H1 (cell line): ENCODE data around the gene GABRG3. TPM values are rescaled to one million over a fixed set of nuclear protein-coding genes. Genes with fewer than 3 reads are reported as not detected.

Experiments used
- CTCF ChIA-PET: fragments of 300-600 bp; sonication (Branson Sonifier 250); formaldehyde crosslinking; loops from one replicate; lab custom pipeline; 2021; ENCODE audit not compliant: partially characterized antibody; lab: Charles Lee
- POLR2A ChIA-PET: fragments of 300-600 bp; sonication (Branson Sonifier 250); formaldehyde crosslinking; loops from one replicate; lab custom pipeline; 2021; ENCODE audit warnings: inconsistent platforms; ENCODE audit not compliant: partially characterized antibody; lab: Charles Lee
- DNase-seq, 2 experiments: peaks; one replicate each; pipeline versions ENCODE4 v3.0.0 to v3.0.0-alpha.2; 2010 to 2022; ENCODE audit warnings: low spot score in 2 of 2, low read depth in 1 of 2, mixed read lengths in 1 of 2
- FAIRE-seq: peaks from 2 replicates; lab custom pipeline; 2011; peaks lifted over from hg19 to GRCh38; lab: Jason Lieb, UNC
- H2AFZ ChIP-seq: 2 replicates; pipeline ENCODE4 v1.8.1; 2012; ENCODE audit warnings: low read length, inconsistent platforms
- H2AK5ac ChIP-seq: 2 replicates; pipeline ENCODE4 v1.6.1; 2013; ENCODE audit warnings: low read depth, low read length
- H2BK120ac ChIP-seq: replicated peaks from 2 replicates; pipeline ENCODE3; 2013; ENCODE audit warnings: low read depth, low read length, inconsistent platforms
- H2BK12ac ChIP-seq: 2 replicates; pipeline ENCODE4 v1.6.1; 2013; ENCODE audit warnings: low read depth, low read length
- H2BK15ac ChIP-seq: 2 replicates; pipeline ENCODE4 v1.6.1; 2013; ENCODE audit warnings: low read length
- H2BK20ac ChIP-seq: 2 replicates; pipeline ENCODE4 v1.6.1; 2013; ENCODE audit warnings: low read length
- H2BK5ac ChIP-seq: 2 replicates; pipeline ENCODE4 v1.6.1; 2013; ENCODE audit warnings: low read depth, low read length
- H3K14ac ChIP-seq: 2 replicates; pipeline ENCODE4 v1.6.1; 2013; ENCODE audit warnings: inconsistent platforms; ENCODE audit not compliant: insufficient read length
- H3K18ac ChIP-seq: 2 replicates; pipeline ENCODE4 v1.6.1; 2013; ENCODE audit warnings: low read length; ENCODE audit errors: extremely low read depth
- H3K23ac ChIP-seq: 2 replicates; pipeline ENCODE4 v1.6.1; 2013; ENCODE audit warnings: inconsistent platforms; ENCODE audit not compliant: insufficient read length
- H3K23me2 ChIP-seq: 2 replicates; pipeline ENCODE4 v1.6.1; 2013; ENCODE audit warnings: low read depth, low read length
- H3K27ac ChIP-seq: 2 replicates; pipeline ENCODE4 v1.6.1; 2011; ENCODE audit warnings: low read depth, low read length, inconsistent platforms
- H3K27me3 ChIP-seq, 4 experiments: replicated peaks in 1 of 4; 1 replicate in 1 of 4; 2 replicates in 3 of 4; pipeline versions ENCODE4 v1.6.1 to v1.8.1; 2011 to 2013; ENCODE audit warnings: low read length in 3 of 4, mild to moderate bottlenecking in 3 of 4, inconsistent platforms in 2 of 4, mixed read lengths in 2 of 4, moderate library complexity in 1 of 4; ENCODE audit not compliant: control insufficient read depth in 3 of 4, insufficient read depth in 3 of 4; ENCODE audit errors: extremely low read depth in 1 of 4
- H3K36me3 ChIP-seq, 4 experiments: 2 replicates each; pipeline versions ENCODE4 v1.6.1 to v1.8.1; 2011 to 2013; ENCODE audit warnings: mild to moderate bottlenecking in 4 of 4, low read length in 3 of 4, moderate library complexity in 2 of 4, control low read depth in 1 of 4, inconsistent platforms in 1 of 4; ENCODE audit not compliant: insufficient read depth in 4 of 4, control insufficient read depth in 2 of 4
- H3K4ac ChIP-seq: replicated peaks from 2 replicates; pipeline ENCODE3; 2013; ENCODE audit warnings: low read length, low read depth, mixed read lengths, inconsistent platforms; ENCODE audit not compliant: insufficient read length
- H3K4me1 ChIP-seq, 4 experiments: replicated peaks in 1 of 4; 1 replicate in 1 of 4; 2 replicates in 3 of 4; pipeline versions ENCODE4 v1.6.1 to v1.8.1; 2011 to 2013; ENCODE audit warnings: low read length in 3 of 4, inconsistent platforms in 2 of 4, mixed read lengths in 1 of 4; ENCODE audit not compliant: insufficient read depth in 4 of 4, control insufficient read depth in 3 of 4
- H3K4me2 ChIP-seq, 2 experiments: 2 replicates each; pipeline versions ENCODE4 v1.6.1 to v1.8.1; 2011 to 2013; ENCODE audit warnings: low read depth in 2 of 2, low read length in 2 of 2, control low read depth in 1 of 2, inconsistent platforms in 1 of 2, mild to moderate bottlenecking in 1 of 2; ENCODE audit not compliant: insufficient read depth in 1 of 2
- H3K4me3 ChIP-seq, 4 experiments: fragments of 200-600, 300-600 bp in 1 of 4; sonication (generic), shearing (Covaris generic), sonication (Bioruptor Twin) in 1 of 4; 2 replicates each; pipeline versions ENCODE4 v1.5.1 to v1.8.1; 2011 to 2016; ENCODE audit warnings: low read length in 4 of 4, low read depth in 3 of 4, control low read depth in 2 of 4, inconsistent platforms in 2 of 4, mild to moderate bottlenecking in 2 of 4, mixed read lengths in 1 of 4, moderate library complexity in 1 of 4; ENCODE audit not compliant: insufficient read depth in 2 of 4; ENCODE audit errors: extremely low read depth in 1 of 4
- H3K56ac ChIP-seq: replicated peaks from 2 replicates; pipeline ENCODE3; 2013; ENCODE audit warnings: low read depth, mild to moderate bottlenecking, mixed read lengths, low read length, inconsistent platforms; ENCODE audit not compliant: insufficient read length
- H3K79me1 ChIP-seq: 2 replicates; pipeline ENCODE4 v1.6.1; 2013; ENCODE audit warnings: low read depth, low read length, control low read depth
- H3K79me2 ChIP-seq, 2 experiments: 2 replicates each; pipeline versions ENCODE4 v1.6.1 to v1.8.1; 2012 to 2013; ENCODE audit warnings: low read length in 2 of 2, mild to moderate bottlenecking in 2 of 2, inconsistent platforms in 1 of 2; ENCODE audit not compliant: insufficient read depth in 2 of 2, control insufficient read depth in 1 of 2
- H3K9ac ChIP-seq, 4 experiments: replicated peaks in 1 of 4; 1 replicate in 1 of 4; 2 replicates in 3 of 4; pipeline versions ENCODE4 v1.6.1 to v1.8.1; 2011 to 2013; ENCODE audit warnings: low read depth in 3 of 4, low read length in 3 of 4, control low read depth in 2 of 4, mild to moderate bottlenecking in 2 of 4, moderate library complexity in 2 of 4, inconsistent platforms in 1 of 4; ENCODE audit errors: extremely low read depth in 1 of 4
- H3K9me3 ChIP-seq, 2 experiments: 2 replicates each; pipeline versions ENCODE4 v1.6.1 to v1.8.1; 2012 to 2013; ENCODE audit warnings: mild to moderate bottlenecking in 2 of 2, moderate library complexity in 2 of 2, control low read depth in 1 of 2, inconsistent platforms in 1 of 2, low read depth in 1 of 2, low read length in 1 of 2, mixed read lengths in 1 of 2; ENCODE audit not compliant: insufficient read depth in 2 of 2
- H4K20me1 ChIP-seq, 2 experiments: replicated peaks in 1 of 2; 2 replicates each; pipeline versions ENCODE3 to v1.8.1; 2011 to 2013; ENCODE audit warnings: inconsistent platforms in 2 of 2, low read length in 2 of 2, mild to moderate bottlenecking in 1 of 2; ENCODE audit not compliant: insufficient read depth in 2 of 2, control insufficient read depth in 1 of 2
- H4K5ac ChIP-seq: 2 replicates; pipeline ENCODE4 v1.6.1; 2013; ENCODE audit warnings: low read length, low read depth, mixed read lengths, inconsistent platforms; ENCODE audit not compliant: insufficient read length
- H4K8ac ChIP-seq: 2 replicates; pipeline ENCODE4 v1.8.0; 2013; ENCODE audit warnings: mild to moderate bottlenecking, moderate library complexity, low read length, inconsistent platforms; ENCODE audit not compliant: insufficient read depth; ENCODE audit errors: extremely low read depth
- H4K91ac ChIP-seq: replicated peaks from 2 replicates; pipeline ENCODE3; 2013; ENCODE audit warnings: low read length, mixed read lengths, inconsistent platforms; ENCODE audit not compliant: insufficient read length
- CHD1 ChIP-seq: IDR thresholded peaks from 2 replicates; pipeline ENCODE4 v1.6.1; 2012; ENCODE audit warnings: low read depth, low read length, improper control_type of control experiment
- CREB1 ChIP-seq: IDR thresholded peaks from 2 replicates; pipeline ENCODE4 v1.6.1; 2012; ENCODE audit warnings: inconsistent platforms
- EP300 ChIP-seq, 2 experiments: IDR thresholded peaks; 1 replicate in 1 of 2; 2 replicates in 1 of 2; pipeline ENCODE4 v1.6.1; 2011 to 2012; ENCODE audit warnings: low read depth in 2 of 2, low read length in 2 of 2, mild to moderate bottlenecking in 2 of 2, borderline replicate concordance in 1 of 2, inconsistent platforms in 1 of 2, moderate library complexity in 1 of 2
- GABPA ChIP-seq: IDR thresholded peaks from 2 replicates; pipeline ENCODE4 v1.6.1; 2011; ENCODE audit warnings: mild to moderate bottlenecking, low read length, moderate library complexity, borderline replicate concordance; ENCODE audit not compliant: insufficient read depth
- GTF2F1 ChIP-seq: IDR thresholded peaks from 2 replicates; pipeline ENCODE4 v1.6.1; 2012; ENCODE audit warnings: low read depth, low read length, improper control_type of control experiment, borderline replicate concordance
- HDAC2 ChIP-seq, 2 experiments: fragments of 300-600 bp in 1 of 2; sonication (generic) in 1 of 2; IDR thresholded peaks; 2 replicates each; pipeline ENCODE4 v1.6.1; 2011 to 2012; ENCODE audit warnings: low read depth in 2 of 2, low read length in 2 of 2, mild to moderate bottlenecking in 2 of 2, moderate library complexity in 2 of 2, borderline replicate concordance in 1 of 2, inconsistent platforms in 1 of 2
- KDM4A ChIP-seq: IDR thresholded peaks from one replicate; pipeline ENCODE4 v1.7.1; 2012; ENCODE audit warnings: low read depth, mild to moderate bottlenecking, moderate library complexity, low read length, inconsistent platforms; ENCODE audit not compliant: severe bottlenecking
- RBBP5 ChIP-seq: IDR thresholded peaks from 2 replicates; pipeline ENCODE4 v1.7.1; 2012; ENCODE audit warnings: low read depth, mild to moderate bottlenecking, inconsistent platforms, low read length, moderate library complexity, borderline replicate concordance
- TAF1 ChIP-seq: IDR thresholded peaks from 2 replicates; pipeline ENCODE4 v1.6.1; 2011; ENCODE audit warnings: mild to moderate bottlenecking, low read depth, low read length
- TEAD4 ChIP-seq: IDR thresholded peaks from 2 replicates; pipeline ENCODE4 v1.6.1; 2012; ENCODE audit warnings: low read depth, low read length, inconsistent platforms, mixed read lengths
- USF2 ChIP-seq: IDR thresholded peaks from 2 replicates; pipeline ENCODE4 v1.6.1; 2011; ENCODE audit warnings: low read length, improper control_type of control experiment
- WGBS, 2 experiments: shearing (Covaris generic) in 1 of 2; methylation state at CpG; one replicate each; pipeline versions ENCODE4 v1.1.6 to v1.1.7; 2013 to 2015; ENCODE audit warnings: low lambda C conversion rate in 2 of 2, mixed read lengths in 2 of 2, inconsistent platforms in 1 of 2, low coverage in 1 of 2, missing lambda C conversion rate in 1 of 2; ENCODE audit not compliant: insufficient replicate concordance in 2 of 2, insufficient coverage in 1 of 2, insufficient read length in 1 of 2; ENCODE audit errors: extremely low coverage in 1 of 2, missing lambda C conversion rate in 1 of 2; 5-methylcytosine and 5-hydroxymethylcytosine counted together
- polyA plus RNA-seq, 7 experiments: library from polyadenylated mRNA; depleted of rRNA in 3 of 7; stranded (reverse) in 5 of 7; unstranded in 2 of 7; fragments of >200 nt in 5 of 7; fragments of 200-250 nt in 2 of 7; gene quantifications; 1 replicate in 5 of 7; 2 replicates in 1 of 7; 4 replicates in 1 of 7; pipeline versions ENCODE4 v1.2.1 to v1.2.3, GENCODE V29; 2011 to 2013; ENCODE audit warnings: missing spikeins in 2 of 7, mixed read lengths in 2 of 7
- total RNA-seq: library from RNA; stranded (reverse); fragmentation: NEBNext Ultra II Directional; extraction: Animal tissue kit (Norgen Biotek cat#: 25700); gene quantifications from 2 replicates; pipeline ENCODE4 v1.2.1, GENCODE V29; 2021

Gene GABRG3
- total and polyA plus RNA-seq, 2 of the 8 experiments (the other 6 are each of a cell fraction or from before 2014, with no cell fraction given): 0.17 to 0.80 TPM

GRCh38 chr15:27582726-27583410 lies 611.9 kb downstream of the GABRG3 start:
- H3K36me3 ChIP-seq: no peaks in the 10 kb centered on the region
- H2BK12ac ChIP-seq: no peak overlapping the region
- H3K79me2 ChIP-seq: no peaks in the 10 kb centered on the region
- no peak overlapping the region for H3K56ac ChIP-seq
- H3K14ac ChIP-seq: no peak overlapping the region
- H3K4me1 ChIP-seq: peaks cover 0 to 2% (median 0%) of the 10 kb centered on the region in 4 experiments; a peak in 1 of 7 replicates
- no peaks in the 10 kb centered on the region for H3K79me1 ChIP-seq
- no peaks in the 10 kb centered on the region for H3K9me3 ChIP-seq
- 80% methylated on average over 5 of the region's 5 CpGs; no CpG with 5 or more reads in 1 of the 2 experiments for WGBS, 2 experiments
- H3K27ac ChIP-seq: no peak overlapping the region
- no peaks in the 10 kb centered on the region; a peak in 1 of 7 replicates for H3K27me3 ChIP-seq
- no peak overlapping the region for H2BK5ac ChIP-seq
- no peak overlapping the region for H3K4me3 ChIP-seq
- H3K4me2 ChIP-seq: no peak overlapping the region
- no peak overlapping the region for H2BK20ac ChIP-seq
- no peak overlapping the region for H2BK15ac ChIP-seq
- POLR2A ChIA-PET: no interaction called here
- H3K23ac ChIP-seq: no peak overlapping the region
- H2AFZ ChIP-seq: no peak overlapping the region
- H3K18ac ChIP-seq: no peak overlapping the region
- CTCF ChIA-PET: no interaction called here
- no peak overlapping the region for H4K8ac ChIP-seq
- H4K91ac ChIP-seq: no peak overlapping the region
- no peak overlapping the region for H4K5ac ChIP-seq
- H4K20me1 ChIP-seq: no peaks in the 10 kb centered on the region
- H2AK5ac ChIP-seq: no peak overlapping the region
- H2BK120ac ChIP-seq: no peak overlapping the region
- DNase-seq (no peak), FAIRE-seq (no peak)
- no peak overlapping the region for H3K4ac ChIP-seq
- no peak overlapping the region for H3K9ac ChIP-seq
- no peaks in the 10 kb centered on the region for H3K23me2 ChIP-seq
- TF ChIP-seq HDAC2 (IDR thresholded peaks at IDR 0.05; ENCODE audit: borderline replicate concordance in 1 of 2, low read depth in 2 of 2, low read length in 2 of 2): no peak
- no peak for TF ChIP-seq CREB1
- TF ChIP-seq EP300 (IDR thresholded peaks at IDR 0.05; ENCODE audit: borderline replicate concordance in 1 of 2, low read depth in 2 of 2, low read length in 2 of 2): no peak
- no peak for TF ChIP-seq TAF1
- TF ChIP-seq GABPA: no peak
- TF ChIP-seq GTF2F1: no peak
- TF ChIP-seq TEAD4: no peak
- no peak for TF ChIP-seq RBBP5
- no peak for TF ChIP-seq KDM4A
- TF ChIP-seq CHD1: no peak
- TF ChIP-seq USF2: no peak
